Measurements from ENCODE around the gene SLC6A17. TPM values are rescaled to one million over a fixed set of nuclear protein-coding genes. Genes with fewer than 3 reads are reported as not detected.

Gene SLC6A17
- total RNA-seq, 1 donor from 2014 or later = 0.35 TPM

GRCh38 chr1:110189181-110189580 is 38.9 kb downstream of the SLC6A17 start:
- no peak for TF ChIP-seq CTCF (conservative IDR thresholded peaks at IDR 0.05; ENCODE audit: low read depth, low read length)
- DNase-seq (ENCODE audit: low read depth) = no peak
- H3K4me3 ChIP-seq (ENCODE audit: low read depth, low read length) = no peak overlapping the region

GRCh38 chr1:110190282-110190929 is 40.1 kb downstream of the SLC6A17 start:
- H3K4me3 ChIP-seq (ENCODE audit: low read depth, low read length) = no peak overlapping the region
- TF ChIP-seq CTCF (conservative IDR thresholded peaks at IDR 0.05; ENCODE audit: low read depth, low read length) = no peak
- DNase-seq (ENCODE audit: low read depth) = no peak

- H3K4me3 ChIP-seq (ENCODE audit: low read depth, low read length) = no peak overlapping the region
- TF ChIP-seq CTCF (conservative IDR thresholded peaks at IDR 0.05; ENCODE audit: low read depth, low read length) = no peak
- DNase-seq (ENCODE audit: low read depth) = no peak
Observed at GRCh38 chr1:110192541-110192940, 42.2 kb downstream of the SLC6A17 start.

- no peak overlapping the region for H3K4me3 ChIP-seq (ENCODE audit: low read depth, low read length)
- no peak for DNase-seq (ENCODE audit: low read depth)
- no peak for TF ChIP-seq CTCF (conservative IDR thresholded peaks at IDR 0.05; ENCODE audit: low read depth, low read length)
Observed at GRCh38 chr1:110195196-110195595, 44.9 kb downstream of the SLC6A17 start.

- H3K4me3 ChIP-seq (ENCODE audit: low read depth, low read length) = no peak overlapping the region
- TF ChIP-seq CTCF (conservative IDR thresholded peaks at IDR 0.05; ENCODE audit: low read depth, low read length) = peak; percentile 97
- DNase-seq (ENCODE audit: low read depth) = no peak
Observed at GRCh38 chr1:110196917-110197765, 46.8 kb downstream of the SLC6A17 start.

GRCh38 chr1:110197905-110198629 is 47.8 kb downstream of the SLC6A17 start:
- TF ChIP-seq CTCF (conservative IDR thresholded peaks at IDR 0.05; ENCODE audit: low read depth, low read length) = no peak
- DNase-seq (ENCODE audit: low read depth) = no peak
- H3K4me3 ChIP-seq (ENCODE audit: low read depth, low read length) = no peak overlapping the region

All from epithelial cell of proximal tubule (primary cell).